T-helper 9 cell (primary cell): Measurements from ENCODE around the gene MCM9.
"Not testable (repeated sequence)": the region's sequence is repeated elsewhere in the genome, so short reads cannot be mapped to it uniquely, and the experiment has no call there.

ENCODE experiments used
- DNase-seq: peaks from one replicate; pipeline ENCODE4 v3.0.0-alpha.2; 2020

Gene MCM9

DNA sequence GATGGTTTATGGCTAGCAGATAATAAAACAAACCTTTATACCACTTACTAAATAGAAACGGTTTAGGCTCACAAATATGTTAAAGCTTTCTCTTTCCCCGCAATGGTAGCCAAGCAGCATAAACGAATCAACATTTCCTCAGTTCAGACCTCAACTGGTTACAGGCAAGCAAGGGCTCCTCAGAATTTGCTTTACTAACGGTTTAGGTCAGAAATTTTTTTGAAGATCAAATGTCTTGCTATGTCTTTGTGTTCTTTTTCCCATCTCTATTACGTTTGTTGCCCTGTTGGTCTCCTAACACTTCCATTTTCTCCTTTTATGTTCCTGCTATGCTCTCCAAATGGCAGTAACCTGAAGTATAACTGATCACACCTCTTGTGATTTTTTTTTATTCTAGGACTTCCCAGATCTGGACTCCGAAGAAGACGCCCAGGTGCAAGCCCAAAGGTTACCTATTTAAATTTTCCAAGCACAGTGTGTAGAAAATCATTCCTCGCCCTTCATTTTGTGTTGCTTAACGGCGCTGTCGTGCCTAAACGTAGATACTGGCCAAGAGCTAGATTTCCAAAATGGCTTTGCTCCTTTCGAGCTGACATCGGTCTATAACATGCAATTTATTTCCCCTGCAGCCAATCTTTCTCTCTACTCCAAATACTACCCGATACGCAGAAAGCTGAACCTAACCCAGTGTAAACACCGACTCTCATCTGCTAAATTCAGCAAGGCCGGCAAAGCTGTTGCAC lies 41.7 kb downstream of the MCM9 start:
- peak; percentile 28 for DNase-seq

DNA sequence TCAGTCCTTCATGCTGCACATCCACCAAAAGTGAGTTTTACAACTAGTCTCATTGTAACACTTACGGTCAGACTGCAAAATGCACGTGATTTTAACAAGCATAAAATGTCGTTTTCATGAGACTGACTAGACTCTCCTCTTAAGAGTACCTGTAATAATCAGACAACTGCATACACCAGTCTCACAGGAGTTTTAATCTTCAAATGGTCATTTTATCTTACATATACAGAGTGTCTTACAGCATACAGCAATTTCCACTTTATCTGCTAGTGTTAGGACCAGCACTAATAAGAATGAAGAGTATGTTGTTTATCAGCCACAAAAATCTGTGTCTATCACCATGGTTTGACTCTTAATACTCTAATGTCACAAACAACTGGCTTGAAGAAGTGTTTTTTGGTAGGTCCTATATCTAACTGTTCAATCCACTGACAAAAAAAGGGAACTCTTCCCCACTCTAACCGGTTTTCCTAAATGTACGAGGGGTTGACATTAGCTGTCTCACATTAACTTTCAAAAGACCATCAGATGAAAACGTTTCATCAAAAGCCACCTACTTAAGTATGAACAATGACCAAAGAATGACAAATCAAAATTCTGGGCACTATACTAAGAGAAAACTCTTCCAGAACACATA lies 42.5 kb downstream of the MCM9 start:
- DNase-seq, result no peak

DNA sequence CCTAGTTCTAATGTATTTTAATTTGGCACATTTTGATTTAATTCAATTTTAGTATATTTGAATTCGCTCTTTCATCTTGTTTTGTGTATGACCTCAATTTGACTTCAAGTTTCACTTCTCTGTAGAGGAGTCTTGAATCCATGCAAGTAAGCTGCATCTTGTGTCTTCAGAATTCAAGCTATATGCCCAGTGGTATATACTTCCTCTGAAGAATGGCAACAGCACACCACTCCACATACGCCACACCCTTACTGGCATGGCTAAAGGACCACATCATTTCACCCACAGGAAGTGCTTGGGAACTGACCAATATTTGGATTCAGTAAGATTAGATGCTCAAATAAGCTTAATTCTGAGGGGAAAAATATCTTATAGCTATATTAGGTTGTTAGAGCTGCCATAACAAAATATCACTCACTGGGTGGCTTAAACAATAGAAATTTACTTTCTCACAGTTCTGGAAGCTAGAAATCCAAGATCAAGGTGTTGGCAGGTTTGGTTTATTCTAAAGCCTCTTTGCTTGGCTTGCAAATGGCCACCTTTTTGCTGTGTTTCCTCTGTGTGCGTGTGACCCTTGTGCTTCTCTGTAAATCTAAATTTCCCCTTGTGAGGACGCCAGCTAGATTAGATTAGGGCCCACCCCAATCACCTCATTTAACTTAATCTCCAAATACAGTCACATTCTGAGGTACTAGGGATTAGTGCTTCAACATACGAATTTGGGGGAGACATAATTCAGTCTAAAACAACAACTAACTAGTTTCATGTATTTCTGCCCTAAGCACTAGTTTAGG lies 43.8 kb downstream of the MCM9 start:
- DNase-seq, result no peak

DNA sequence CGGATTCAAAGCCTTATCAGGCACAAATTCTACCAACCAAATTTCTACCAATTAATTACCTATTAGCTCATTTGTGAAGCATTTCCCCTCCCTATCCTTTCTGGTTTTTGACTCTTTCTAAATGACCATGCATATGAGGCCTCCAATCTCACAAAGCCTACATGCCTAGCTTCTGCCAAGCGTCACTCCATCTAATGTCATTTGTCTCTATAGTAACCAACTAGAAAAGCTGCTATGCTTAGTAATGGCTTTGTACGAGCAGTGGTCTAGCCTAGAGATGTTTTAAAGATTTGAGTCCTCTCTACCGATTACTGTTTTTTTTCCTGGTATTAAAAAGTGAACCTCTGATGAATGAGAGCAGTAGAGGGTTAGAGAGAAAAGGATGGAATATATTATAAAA lies 45.8 kb downstream of the MCM9 start:
- DNase-seq, result no peak

DNA sequence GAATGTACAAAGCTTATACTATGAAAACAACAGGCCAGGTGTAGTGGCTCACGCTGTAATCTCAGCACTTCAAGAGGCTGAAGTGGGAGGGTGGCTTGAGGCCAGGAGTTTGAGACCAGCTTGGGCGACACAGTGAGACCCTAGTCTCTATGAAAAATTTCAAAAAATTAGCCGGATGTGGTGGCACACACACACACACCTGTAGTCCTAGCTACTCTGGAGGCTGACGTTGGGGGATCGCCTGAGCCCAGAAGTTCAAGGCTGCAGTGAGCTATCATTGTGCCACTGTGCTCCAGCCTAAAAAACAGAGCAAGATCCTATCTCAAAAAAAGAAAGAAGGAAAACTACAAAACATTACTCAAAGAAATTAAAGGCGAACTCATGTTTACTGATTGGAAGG lies 48.3 kb downstream of the MCM9 start:
- DNase-seq, result no peak

DNA sequence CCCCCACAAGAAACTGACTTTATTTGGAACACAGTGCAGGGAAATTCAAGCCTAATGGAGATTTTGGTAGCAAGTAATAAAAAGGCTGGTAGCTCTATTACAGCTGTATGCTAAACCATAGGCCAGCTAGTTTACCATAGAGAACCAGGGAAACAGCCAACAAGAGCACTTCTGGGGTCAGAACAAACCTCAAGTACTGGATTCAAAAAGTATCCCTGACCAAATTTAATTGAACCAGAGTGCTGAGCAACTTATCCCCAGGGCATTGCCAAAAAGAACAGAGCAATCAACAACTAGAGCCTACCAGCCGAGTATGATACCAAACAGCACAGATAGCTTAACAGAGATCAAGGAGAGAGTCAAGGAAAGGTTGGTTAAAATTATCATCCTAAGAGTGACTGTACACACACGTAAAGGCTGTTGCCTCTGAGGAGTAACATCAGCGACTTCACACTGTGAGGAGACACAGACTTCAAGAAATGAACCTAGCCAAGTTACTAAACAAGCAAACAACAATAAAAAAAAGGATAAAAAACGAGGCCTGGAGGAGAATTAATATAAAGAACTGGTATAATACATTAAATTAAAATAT lies 52.5 kb downstream of the MCM9 start:
- DNase-seq, result no peak

DNA sequence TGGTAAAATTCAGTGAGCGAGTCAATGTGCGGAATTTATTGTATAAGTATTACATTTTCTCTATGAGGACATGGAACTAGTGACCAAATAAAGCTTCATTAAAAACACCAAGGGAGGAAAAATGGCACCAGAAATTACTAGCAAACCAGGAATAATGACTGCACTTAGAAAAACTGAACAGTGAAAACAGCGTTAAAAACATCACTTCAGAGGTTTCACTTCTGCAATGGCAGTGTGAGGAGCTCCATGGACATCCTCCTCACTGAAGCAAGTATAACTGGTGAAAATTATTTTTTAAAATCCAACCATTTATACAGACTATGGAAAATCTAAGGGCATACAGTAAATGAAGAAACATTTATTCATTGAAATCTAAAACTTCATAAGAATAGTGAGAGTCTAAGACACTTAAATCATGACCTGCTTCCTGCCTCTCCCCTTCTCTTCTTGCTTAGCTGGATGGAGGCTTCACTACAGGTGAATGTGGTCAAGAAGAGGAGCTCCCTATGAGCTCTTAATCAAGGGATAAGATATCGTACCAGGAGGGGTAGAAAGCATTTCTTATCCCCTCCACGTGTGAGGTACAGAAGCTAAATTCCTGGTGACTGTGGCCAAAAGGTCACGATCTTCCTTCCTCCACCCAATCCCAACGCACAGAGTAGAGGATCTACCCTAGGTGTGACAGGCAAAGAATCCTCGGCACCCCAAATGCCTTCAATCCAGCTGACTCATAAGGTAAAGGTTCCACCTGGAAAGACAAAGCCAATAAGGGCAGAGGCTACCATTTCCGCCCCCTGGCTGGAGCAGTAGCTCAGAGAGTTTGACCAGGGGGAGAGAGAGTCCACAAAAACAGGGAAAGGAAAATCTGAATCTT lies 53.3 kb downstream of the MCM9 start:
- no peak for DNase-seq

DNA sequence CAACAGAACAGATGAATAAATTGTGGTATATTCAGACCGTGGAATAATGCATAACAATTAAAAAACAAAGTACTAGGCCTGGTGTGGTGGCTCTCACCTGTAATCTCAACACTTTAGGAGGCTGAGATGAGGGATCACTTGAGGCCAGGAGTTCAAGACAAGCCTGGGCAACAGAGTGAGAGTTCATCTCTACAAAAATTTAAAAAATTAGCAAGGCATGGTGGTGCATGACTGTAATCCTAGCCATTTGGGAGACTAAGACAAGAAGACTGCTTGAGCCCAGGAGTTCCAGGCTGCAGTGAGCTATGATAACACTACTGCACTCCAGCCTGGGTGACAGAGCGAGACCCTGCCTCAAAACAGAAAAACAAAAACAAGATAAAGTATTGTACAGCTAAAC lies 57.2 kb downstream of the MCM9 start:
- DNase-seq, result no peak

DNA sequence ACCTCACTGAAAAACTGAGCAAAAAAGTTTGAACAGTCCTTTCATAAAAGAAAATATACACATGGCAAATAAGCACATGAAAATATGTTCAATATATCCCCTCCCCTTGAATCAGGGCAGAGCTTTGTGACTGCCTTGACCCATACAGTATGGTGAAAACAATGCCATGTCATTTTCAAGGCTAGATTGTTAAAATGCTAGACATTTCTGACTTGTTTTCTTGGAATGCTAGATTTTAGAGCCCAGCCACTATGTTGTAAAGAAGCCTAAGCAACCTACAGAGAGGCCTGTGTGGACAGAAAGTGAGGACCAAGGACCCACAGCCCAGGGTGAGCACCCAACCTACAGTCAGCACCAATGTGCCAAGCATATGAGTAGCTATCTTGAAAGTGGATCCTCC lies 58.1 kb downstream of the MCM9 start:
- DNase-seq, result no peak

DNA sequence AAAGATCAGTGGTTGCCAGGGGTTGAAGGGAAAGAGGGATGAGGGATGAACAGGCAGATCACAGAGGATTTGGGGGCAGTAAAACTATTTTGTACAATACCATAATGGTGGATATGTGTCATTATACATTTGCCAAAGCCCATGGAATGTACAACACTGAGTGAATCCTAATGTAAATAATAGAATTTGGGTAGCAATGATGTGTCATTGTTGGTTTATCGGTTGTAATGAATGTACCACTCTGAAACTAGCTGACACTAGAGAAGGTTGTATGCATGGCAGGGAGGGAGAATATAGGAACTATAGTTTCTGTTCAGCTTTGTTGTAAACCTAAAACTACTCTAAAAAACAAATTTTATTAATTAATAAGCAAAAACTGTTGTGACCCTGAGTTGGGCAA lies 58.8 kb downstream of the MCM9 start:
- no peak for DNase-seq

DNA sequence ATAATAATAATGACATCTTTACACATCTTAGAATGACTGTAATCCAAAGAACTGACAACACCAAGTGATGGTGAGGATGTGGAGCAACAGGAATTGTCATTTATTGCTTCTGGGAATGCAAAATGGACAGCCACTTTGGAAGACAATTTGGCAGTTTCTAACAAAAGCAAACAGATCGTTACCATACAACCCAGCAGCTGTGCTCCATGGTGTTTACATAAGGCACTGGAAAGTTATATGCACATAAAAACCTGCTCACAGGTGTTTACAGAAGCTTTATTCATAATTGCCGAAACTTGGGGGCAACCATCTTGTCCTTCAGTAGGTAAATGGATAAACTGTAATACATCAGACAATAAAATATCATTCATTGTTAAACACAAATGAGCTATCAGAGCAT lies 59.3 kb downstream of the MCM9 start:
- DNase-seq, result no peak

DNA sequence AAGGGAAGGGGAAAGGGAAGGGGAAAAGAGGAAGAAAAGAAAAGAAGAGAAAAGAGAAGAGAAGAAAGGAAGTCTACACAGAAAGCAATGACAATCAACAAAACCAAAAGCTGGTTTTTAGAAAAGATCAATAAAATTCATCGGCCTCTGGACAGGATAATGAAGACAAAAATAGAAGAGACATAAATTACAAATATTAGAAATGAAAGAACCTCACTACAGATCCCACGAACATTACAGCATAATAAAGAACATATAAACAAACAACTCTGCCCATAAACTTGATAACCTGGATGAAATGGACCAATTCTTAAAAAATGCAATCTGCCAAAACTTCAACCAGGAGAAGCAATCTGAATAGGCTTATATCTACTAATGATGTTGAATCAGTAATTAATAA lies 61.7 kb downstream of the MCM9 start:
- DNase-seq, result no peak

DNA sequence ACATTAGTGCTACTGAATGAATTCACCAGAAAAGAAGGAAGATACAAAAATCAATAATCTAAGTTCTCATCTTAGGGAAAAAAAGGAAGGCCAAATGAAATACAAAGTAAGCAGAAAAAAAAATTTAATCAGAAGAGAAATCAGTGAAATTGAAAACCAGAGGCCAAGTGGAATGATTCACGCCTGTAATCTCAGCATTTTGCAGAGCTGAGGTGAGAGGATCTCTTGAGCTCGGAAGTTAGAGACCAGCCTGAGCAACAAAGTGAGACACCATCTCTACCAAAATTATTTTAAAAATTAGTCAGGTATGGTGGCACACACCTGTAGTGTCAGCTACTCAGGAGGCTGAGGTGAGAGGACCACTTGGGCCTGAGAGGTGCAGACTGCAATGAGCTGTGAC lies 62.2 kb downstream of the MCM9 start:
- no peak for DNase-seq

DNA sequence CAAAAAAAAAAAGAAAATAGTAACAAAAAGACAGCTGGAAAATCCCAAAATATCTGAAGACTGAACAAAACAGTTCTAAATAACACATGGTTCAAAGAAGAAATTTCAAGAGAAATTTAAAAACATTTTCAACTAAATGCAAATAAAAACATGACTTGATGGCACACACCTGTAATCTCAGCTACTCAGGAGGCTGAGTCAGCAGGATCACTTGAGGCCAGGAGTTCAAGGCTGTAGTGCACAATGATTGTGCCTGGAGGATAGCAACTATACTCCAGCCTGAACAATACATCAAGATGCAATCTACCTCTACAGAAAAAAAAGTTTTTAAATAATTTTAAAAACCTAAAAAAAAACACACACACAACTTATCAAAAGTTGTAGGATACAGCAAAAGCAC lies 62.6 kb downstream of the MCM9 start:
- no peak for DNase-seq

DNA sequence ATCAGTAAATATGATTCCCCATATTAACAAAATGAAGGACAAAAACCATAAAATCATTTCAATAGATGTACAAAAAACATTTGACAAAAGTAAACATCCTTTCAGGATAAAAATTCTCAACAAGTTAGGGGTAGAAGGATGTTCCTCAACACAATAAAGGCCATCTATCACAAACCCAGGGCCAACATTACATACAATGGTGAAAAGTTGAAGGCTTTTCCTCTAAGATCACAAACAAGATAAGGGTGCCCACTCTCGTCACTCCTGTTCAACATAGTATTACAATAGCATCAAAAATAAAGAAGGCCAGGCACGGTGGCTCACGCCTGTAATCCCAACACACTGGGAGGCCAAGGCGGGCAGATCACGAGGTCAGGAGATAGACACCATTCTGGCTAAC lies 63.6 kb downstream of the MCM9 start:
- no peak for DNase-seq

DNA sequence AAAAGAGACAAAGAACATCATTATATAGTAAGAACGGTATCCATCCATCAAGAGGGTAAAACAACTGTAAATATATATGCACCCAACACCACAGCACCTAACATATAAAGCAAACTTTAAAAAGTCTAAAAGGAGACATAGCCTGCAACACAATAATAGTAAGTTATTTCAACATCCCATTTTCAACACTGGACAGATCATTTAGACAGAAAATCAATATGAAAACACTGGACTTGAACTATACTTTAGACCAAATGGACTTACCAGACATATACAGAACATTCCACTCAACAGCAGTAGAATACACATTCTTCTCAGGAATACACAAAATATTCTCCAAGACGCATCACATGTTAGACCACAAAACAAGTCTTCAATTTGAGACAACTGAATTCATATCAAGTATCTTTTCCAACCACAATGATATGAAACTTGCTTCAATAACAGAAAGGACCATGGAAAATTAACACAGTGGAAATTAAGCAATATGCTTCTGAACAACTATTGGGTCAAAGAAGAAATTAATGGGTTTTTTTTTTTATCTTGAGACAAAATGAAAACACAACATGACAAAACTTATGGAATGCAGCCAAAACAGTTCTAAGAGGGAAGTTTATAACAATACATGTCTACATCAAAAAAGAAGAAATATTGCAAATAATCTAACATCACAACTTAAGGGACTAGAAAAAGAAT lies 64.9 kb downstream of the MCM9 start:
- DNase-seq, result no peak

DNA sequence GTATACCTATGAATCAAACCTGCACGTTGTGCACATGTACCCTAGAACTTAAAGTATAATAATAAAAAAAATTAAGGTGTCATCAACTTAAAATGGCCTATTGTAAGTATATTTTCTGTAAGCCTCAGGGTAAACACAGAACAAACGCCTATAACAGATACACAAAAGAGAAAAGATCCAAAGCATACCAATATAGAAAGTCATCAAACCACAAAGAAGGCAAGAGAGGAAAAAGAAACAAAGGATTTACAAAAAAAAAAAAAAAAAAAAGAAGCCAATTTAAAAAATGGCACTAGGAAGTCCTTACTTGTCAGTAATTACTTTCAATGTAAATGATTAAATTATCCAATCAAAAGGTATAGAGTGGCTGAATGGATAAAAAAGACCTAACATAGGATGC lies 65.6 kb downstream of the MCM9 start:
- no peak for DNase-seq

DNA sequence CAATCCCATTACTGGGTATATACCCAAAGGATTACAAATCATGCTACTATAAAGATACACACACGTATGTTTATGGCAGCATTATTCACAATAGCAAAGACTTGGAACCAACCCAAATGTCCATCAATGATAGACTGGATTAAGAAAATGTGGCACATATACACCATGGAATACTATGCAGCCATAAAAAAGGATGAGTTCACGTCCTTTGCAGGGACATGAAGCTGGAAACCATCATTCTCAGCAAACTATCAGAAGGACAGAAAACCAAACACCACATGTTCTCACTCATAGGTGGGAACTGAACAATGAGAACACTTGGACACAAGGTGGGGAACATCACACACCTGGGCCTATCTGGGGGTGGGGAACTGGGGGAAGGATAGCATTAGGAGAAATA lies 66.1 kb downstream of the MCM9 start:
- not testable (repeated sequence) for DNase-seq

DNA sequence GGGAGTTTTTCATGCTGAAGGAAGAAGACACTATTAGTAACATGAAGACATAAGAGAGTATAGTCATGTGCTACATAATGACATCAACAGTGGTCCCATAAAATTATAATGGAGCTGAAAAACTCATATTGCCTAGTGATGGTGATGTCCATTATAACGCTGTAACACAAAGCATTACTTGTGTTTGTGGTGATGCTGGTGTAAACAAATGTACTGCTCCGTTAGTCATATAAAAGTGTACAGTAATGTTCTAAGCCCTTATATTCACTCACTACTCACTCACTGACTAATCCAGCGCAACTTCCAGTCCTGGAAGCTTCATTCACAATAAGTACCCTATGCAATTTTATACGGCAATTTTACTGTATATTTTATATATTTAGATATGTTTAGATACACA lies 67.8 kb downstream of the MCM9 start:
- DNase-seq, result no peak

DNA sequence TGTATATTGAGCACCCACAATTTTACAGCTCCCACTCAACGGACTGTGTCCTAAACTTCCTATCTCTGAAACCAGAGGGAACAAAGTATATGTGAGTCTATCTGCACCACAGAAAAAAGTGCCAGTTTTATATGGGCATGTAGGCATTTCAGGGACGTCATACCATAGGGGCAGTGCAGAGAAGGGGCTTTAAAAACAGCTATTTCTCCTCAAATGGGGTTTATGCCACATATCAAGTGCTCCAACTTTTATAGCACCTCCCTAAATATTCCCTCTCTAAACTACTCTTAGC lies 69.9 kb downstream of the MCM9 start:
- DNase-seq, result no peak

DNA sequence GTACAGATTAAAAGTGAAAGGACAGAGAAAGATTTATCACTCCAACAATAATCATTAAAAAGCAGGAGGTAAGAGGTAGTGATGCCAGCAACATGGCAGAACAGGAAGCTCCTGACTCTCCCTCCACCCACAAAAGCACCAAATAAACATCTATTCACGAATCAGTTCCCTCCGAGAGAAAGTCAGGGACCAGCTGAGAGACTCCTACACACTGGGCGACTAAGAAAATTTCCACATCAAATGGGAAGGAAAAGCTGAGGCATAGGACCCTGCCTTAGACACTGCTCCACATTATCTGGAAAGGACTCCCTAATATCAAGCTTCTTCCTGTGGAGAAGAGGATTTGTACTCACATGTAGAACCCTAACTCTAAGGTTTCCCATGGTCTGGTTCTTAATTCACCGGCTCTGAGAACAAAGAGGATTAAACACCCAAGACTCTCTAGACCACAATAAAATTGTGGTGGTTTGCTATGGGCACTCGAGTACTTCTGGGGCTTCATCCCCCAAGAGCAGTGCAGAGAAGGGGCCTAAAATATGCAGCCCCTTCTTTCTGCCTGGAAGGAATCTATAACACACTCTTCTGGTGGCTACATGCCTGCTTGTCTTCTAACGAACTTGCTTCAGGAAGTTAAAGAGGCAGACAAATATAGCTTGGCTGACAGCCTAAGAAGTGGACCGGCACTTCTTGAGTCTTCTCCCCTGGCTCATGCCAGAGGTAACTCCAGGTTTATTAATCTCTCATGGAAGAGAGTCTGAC lies 70.4 kb downstream of the MCM9 start:
- no peak for DNase-seq

DNA sequence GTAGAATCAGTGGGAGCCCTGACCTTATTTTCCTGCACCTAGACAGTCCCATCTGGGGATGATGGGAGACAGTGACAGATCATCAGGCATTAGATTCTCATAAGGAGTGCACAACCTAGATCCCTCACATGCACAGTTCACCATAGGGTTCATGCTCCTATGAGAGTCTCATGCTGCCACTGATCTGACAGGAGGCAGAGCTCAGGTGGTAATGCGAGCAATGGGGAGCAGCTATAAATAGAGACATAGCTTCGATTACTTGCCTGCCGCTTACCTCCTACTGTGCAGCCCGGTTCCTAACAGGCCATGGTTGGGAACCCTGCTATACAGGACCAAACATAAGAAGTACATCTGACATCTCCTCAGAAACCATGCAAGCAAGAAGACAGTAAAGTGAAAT lies 72.5 kb downstream of the MCM9 start:
- no peak for DNase-seq
